ENCODE results near the gene MAP3K20.
A peak's percentile ranks its signal among the peaks of the same experiment; 100 is the strongest.
"Not testable (repeated sequence)": the region's sequence is repeated elsewhere in the genome, so short reads cannot be mapped to it uniquely, and the experiment has no call there.

MAP3K20 gene

DNA sequence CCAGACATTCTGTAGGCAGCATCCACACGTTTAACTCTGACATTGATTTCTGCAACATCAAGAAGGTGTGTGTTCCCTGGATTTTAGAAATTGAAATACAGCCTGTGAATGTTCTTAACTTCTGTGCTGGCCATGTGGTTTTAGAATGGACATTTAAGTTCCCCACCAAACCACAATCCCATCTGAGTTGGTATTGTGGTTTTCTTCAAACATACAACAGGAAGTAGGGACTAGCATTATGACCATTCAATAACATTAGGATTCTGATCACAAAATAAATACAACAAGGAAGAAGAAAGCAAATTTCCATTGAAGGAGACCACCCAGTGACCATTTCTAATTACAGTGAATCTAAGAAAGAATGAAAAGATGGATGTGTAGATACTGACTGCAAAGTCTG, 51.2 kb downstream of the MAP3K20 start:
- DNase-seq (ENCODE audit: low read depth): no peak

DNA sequence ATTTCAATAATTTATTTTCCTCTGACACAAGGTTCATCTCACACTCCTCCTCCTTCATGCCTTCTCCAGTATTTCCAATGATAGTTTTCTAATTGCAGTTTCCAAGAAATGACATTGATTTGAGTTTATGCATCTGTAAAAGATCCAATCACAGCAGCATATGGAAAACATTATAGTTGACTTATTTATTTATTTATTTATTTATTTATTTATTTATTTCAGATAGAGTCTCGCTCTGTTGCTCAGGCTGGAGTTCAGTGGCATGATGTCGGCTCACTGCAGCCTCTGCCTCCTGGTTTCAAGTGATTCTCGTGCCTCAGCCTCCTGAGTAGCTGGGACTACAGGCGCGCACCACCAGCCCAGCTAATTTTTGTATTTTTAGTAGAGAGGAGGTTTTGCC, 52.5 kb downstream of the MAP3K20 start:
- not testable (repeated sequence) for DNase-seq (ENCODE audit: low read depth)

- no peak for DNase-seq (ENCODE audit: low read depth)
These were observed 55.1 kb downstream of the MAP3K20 start for GRCh38 chr2:173130496-173131465.

DNA sequence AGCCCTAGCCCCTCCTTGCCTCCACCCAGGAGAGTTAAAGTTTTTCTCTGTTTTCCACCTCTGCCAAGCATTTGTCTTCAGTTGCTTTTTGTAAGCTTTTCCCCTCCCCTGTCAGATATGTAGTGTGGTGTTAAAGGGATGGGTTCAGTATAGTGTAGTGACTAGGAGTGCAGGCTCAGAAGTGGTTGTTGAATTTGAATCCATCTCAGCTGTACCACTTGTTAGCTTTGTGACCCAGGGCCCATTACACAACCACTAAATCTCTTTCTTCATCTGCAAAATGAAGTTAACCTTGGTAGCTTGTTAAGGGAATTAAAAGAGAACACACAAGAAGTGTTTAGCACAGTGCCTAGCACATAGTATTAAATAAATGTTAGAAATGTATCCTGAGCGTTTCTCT, 56.9 kb downstream of the MAP3K20 start:
- DNase-seq (ENCODE audit: low read depth): no peak

DNA sequence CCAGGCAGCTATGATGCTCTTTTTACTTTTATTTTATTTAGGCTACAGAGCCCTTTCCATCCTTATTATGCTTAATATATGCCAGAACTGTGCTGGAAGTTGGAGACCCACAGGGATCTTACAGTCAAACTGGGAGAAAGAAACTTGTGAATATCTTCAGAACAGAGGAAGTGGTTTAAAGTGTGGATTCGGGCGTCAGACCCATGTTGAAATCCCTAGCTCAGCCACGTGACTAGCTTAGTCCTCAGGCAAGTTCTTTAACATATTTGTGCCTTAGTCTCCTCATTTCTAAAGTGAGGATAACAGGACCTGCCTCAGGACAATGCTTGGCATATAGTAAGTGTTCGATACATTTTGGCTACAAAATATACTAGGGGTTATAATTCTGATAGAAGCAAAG, 59.1 kb downstream of the MAP3K20 start:
- DNase-seq (ENCODE audit: low read depth): no peak

DNA sequence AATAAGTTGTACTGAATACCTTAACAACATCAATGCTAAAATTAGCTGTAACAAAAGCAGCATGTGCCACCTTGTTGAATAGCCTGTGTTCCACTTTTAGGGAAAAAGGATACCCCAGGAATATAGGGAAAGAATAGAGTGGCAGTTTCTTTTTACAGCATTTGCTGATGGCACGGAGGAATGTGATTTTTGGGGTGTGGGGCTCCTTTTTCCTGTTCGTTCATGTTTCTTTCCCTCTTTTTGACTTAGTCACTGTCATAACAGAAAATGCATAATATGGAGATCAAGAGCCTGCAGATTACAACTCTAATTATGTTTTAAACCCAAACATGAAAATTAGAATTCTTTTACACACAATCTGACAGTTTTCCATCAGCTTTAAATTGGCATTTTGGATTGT, 60.4 kb downstream of the MAP3K20 start:
- DNase-seq (ENCODE audit: low read depth): no peak

GRCh38 chr2:173136599-173136998, 61.0 kb downstream of the MAP3K20 start:
- DNase-seq (ENCODE audit: low read depth): no peak

GRCh38 chr2:173137610-173138009, 62.0 kb downstream of the MAP3K20 start:
- DNase-seq (ENCODE audit: low read depth): no peak

GRCh38 chr2:173138962-173139361, 63.3 kb downstream of the MAP3K20 start:
- no peak for DNase-seq (ENCODE audit: low read depth)

DNA sequence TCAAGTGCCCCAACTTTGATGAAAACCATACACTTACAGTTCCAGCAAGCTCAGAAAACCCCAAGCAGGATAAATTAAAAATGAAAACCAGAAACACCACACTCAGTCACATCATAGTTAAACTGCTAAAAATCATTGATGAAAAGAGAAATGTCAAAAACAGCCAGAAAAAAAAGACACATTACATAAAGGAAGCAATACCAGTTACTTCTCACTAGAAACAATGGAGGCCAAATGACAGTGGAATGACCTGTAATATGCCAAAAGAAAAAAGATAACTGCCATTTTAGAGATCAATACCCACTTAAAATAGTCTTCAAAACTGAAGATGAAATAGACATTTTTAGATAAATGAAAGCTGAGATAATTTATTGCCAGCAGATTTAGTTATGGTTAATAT, 66.0 kb downstream of the MAP3K20 start:
- no peak for DNase-seq (ENCODE audit: low read depth)

DNA sequence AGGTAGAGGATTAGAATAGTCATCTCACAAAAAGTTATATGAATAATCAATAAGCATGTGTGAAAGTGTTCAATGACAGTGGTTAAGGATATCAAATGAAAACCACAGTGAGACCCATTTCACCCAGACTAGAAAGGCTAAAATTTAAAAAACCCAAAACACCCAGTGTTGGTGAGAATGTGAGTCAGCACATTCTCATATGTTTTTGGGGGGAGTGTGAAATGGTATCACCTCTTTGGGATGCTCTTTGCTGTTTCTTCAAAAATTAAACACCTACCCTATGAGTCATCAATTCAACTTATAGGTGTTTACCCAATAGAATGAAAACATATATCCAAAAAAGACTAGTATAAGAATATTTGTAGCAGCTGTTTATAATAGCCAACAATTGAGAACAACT, 69.8 kb downstream of the MAP3K20 start:
- no peak for DNase-seq (ENCODE audit: low read depth)

DNA sequence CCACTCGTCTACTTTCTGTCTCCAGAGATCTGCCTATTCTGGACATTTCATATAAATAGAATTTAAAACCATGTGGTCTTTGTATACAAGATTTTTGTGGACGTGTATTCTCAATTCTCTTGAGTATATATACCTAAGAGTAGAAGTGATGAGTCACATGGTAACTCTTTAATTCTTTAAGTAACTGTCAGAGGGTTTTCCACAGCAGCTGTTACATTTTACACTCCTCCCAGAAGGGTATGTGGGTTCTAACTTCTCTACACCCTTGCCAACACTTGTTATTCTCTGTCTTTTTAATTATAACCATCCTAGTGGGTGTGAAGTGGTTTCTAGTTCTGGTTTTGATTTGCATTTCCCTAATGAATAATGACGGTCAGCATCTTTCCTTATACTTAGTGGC, 70.9 kb downstream of the MAP3K20 start:
- DNase-seq (ENCODE audit: low read depth): no peak

- DNase-seq (ENCODE audit: low read depth): no peak
These were observed 72.9 kb downstream of the MAP3K20 start for GRCh38 chr2:173148520-173148919.

DNA sequence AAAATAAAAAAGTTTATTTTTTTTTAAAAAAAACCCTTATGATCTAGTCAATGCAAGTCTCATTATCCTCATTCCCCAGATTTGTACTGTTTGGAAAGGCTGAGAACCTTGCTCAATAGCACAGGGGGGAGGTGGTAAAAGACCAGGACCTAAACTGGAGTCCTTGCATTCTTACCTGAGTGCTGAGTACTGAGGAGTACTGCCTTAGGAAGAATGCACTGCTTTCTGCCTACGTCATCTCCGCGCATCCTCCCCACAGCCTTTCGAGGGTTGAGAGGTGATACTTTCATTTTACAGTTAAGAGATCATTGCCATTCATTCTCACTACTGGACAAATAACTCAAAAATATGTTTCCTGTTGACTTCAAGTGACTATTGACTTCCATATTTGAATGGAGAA, 73.8 kb downstream of the MAP3K20 start:
- DNase-seq (ENCODE audit: low read depth): no peak

- no peak for DNase-seq (ENCODE audit: low read depth)
These were observed 74.4 kb downstream of the MAP3K20 start for GRCh38 chr2:173150087-173150486.

GRCh38 chr2:173150963-173151362, 75.3 kb downstream of the MAP3K20 start:
- no peak for DNase-seq (ENCODE audit: low read depth)

DNA sequence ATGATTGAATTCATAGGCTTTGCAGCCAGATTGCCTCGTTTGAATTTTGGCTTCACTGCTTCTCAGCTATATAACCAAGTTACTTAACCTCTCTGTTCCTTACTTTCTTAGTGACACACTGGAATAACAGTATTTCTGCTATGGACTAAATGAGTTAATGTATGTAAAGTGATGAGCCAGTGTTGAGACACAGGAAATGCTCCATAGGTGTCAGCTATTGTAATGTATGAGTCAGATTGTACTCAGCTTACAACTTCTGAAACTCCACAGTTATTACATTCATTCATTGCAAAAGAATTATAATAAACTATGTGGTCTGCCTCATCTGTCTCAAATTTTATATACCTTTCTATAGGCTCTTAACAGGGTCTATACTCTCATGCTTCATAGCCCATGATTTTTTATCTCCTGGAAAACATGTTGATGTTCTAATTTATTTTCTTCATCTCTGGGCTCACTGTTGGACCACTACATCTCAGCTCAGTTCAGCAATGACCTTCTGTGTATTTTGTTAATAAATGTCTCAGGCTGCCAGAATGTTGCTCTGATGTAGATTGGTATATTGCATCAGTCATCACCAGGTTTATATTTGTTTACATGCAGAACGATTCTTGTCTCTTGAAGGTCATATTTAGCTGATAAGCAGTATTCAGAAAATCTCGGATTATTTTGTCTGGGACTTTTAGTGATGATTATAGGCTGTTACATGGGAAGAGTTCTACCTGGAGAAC, 76.2 kb downstream of the MAP3K20 start:
- DNase-seq (ENCODE audit: low read depth): peak; percentile 96

GRCh38 chr2:173153301-173153885, 77.7 kb downstream of the MAP3K20 start:
- no peak for DNase-seq (ENCODE audit: low read depth)

GRCh38 chr2:173157676-173158293, 82.1 kb downstream of the MAP3K20 start:
- DNase-seq (ENCODE audit: low read depth): no peak

- DNase-seq (ENCODE audit: low read depth): peak; percentile 98
These were observed 84.3 kb downstream of the MAP3K20 start for GRCh38 chr2:173159791-173160463.

GRCh38 chr2:173160618-173161017, 85.0 kb downstream of the MAP3K20 start:
- DNase-seq (ENCODE audit: low read depth): no peak

DNA sequence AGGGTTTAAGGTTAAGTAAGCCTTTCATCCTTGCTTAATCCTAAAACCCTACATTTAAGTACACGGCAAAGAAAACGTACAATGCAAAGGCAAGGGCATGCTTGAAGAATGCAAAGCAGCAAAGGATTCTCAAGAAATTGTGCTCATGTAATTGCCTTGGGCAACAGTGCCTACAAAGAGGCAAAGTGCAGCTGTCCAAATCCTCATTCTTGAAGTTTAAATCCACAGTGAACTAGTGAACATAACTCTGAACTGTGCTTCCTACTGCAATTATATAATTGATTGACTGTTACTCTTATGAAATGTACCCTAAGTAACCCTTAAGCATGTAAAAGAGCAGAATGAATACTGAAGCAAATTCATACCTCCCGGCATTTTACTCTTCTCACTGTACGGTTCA, 85.4 kb downstream of the MAP3K20 start:
- no peak for DNase-seq (ENCODE audit: low read depth)
